NCI-H524 (cell line): ENCODE results near the gene CLDN2.
"Not testable (repeated sequence)": the region's sequence is repeated elsewhere in the genome, so short reads cannot be mapped to it uniquely, and the experiment has no call there.

Experiments
- DNase-seq, 2 experiments: peaks; one replicate each; lab custom pipeline; 2025; lab: John Stamatoyannopoulos, UW

CLDN2 gene

DNA sequence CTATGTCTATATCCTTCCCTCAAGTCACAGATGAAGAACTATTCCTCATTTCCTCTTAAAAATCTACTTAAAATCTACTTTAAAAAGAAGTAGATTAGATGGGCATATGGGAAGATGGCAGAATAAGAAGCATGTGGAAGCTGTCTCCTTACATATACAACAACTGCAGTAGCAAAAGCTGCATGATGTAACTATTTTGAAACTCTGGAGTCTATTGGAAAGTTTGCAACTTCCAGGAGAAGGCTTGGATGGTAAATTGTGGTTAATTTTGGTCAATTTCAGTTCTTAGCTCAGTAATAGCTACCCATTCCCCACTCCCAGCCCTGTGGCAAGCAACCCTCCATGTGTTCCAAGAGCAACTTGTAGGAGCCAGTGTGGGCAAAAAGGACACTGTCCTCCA lies 42.9 kb downstream of the CLDN2 start:
- no peak for DNase-seq

DNA sequence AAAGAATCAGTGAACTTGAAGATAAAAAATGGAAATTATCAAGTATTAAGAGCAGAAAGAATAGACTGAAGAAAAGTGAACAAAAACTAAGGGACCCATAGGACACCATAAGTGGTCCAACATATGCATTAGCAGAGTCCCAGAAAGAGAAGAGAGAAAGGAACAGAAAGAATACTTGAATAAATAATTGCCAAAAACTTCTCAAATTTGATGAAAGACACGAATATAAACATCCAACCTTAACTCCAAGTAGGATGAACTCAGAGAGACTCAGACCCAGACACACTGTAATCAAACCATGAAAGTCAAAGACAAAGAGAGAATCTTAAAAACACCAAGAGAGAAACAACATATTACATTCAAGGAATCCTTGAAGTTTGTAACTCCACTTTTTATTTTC lies 44.1 kb downstream of the CLDN2 start:
- no peak for DNase-seq

DNA sequence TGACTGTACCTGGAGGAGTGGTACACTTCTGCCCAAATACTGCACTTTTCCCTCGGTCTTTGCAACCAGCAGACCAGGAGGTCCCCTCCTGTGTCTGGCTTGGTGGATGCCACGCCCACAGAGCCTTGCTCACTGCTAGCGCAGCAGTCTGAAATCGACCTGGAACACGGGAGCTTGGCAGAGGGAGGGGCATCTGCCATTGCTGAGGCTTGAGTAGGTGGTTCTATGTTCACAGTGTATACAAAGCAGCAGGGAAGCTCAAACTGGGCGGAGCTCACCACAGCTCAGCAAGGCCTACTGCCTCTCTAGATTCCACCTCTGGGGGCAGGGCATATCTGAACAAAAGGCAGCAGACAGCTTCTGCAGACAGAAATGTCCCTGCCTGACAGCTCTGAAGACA lies 46.3 kb downstream of the CLDN2 start:
- not testable (repeated sequence) for DNase-seq

GRCh38 chrX:106972896-106973295 lies 52.7 kb downstream of the CLDN2 start:
- DNase-seq, result no peak

DNA sequence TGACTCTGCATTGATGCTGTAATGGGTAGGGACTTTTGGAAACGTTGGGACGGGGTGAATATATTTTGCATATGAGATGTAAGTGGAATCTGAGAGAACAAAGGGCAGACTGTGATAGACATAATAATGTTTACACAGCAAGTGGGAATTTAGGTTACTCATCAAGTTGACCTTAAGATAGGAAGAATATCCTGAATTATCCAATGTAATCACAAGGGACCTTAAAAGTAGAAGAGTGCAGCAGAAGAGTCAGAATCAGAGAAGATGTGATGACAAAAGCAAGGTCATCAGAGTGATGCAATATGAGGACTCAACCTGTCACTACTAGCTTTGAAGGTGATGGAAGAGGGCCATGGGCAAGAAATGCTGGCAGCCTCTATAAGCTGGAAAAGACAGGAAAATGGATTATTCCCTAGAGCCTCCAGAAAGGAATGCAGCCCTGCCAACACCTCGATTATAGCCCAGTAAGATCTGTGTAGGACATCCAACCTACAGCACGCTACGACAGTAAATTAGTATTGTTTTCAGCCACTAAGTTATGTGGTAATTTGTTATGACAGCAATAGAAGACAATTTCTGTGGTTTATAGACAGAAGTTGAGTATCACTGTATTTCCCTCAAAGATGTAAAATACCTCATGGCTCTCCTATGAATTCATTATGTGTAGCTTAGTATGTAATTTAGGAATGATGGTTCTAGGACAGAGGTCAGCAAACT lies 53.4 kb downstream of the CLDN2 start:
- DNase-seq, result no peak

- no peak for DNase-seq
These were observed 56.2 kb downstream of the CLDN2 start for GRCh38 chrX:106976416-106976815.
